Sigmoid colon (tissue), 4 donors: ENCODE results near the gene ANGPTL2.

Experiments
- CTCF ChIP-seq, 4 experiments: fragments of 450-650 bp in 3 of 4; fragments of 200-600 bp in 1 of 4; IDR thresholded peaks; one replicate each; pipeline ENCODE4 v1.5.1; 2016 to 2019; ENCODE audit warnings: antibody characterized with exemption in 4 of 4, mild to moderate bottlenecking in 3 of 4, moderate library complexity in 2 of 4
- POLR2A ChIP-seq, 2 donors: fragments of 450-650 bp; IDR thresholded peaks; one replicate each; pipeline ENCODE4 v1.6.1; 2016; ENCODE audit warnings: antibody characterized with exemption in 2 of 2, mild to moderate bottlenecking in 2 of 2, moderate library complexity in 2 of 2
- POLR2AphosphoS5 ChIP-seq, 4 donors: sonication (generic); formaldehyde crosslinking; IDR thresholded peaks; one replicate each; pipeline ENCODE4 v1.6.1; 2017; ENCODE audit warnings: antibody characterized with exemption in 4 of 4

- no peak for TF ChIP-seq CTCF (IDR thresholded peaks at IDR 0.05)
- no peak for TF ChIP-seq POLR2A (IDR thresholded peaks at IDR 0.05)
- no peak for TF ChIP-seq POLR2AphosphoS5 (IDR thresholded peaks at IDR 0.05)
These were observed 20.3 kb downstream of the ANGPTL2 start for GRCh38 chr9:127102176-127102575.
